Peyer's patch (tissue), 4 donors: ENCODE data around the gene RERE. TPM values are rescaled to one million over a fixed set of nuclear protein-coding genes. Genes with fewer than 3 reads are reported as not detected.

Source experiments
- DNase-seq, 3 donors: peaks; one replicate each; pipeline ENCODE4 v3.0.0-alpha.2; 2017 to 2019
- H3K27ac ChIP-seq, 4 donors: fragments of 200-600 bp; sonication (generic); one replicate each; pipeline ENCODE4 v1.5.1; 2016 to 2019
- H3K27me3 ChIP-seq, 2 donors: fragments of 200-600 bp; sonication (generic); one replicate each; pipeline ENCODE4 v1.5.1; 2019
- H3K36me3 ChIP-seq, 3 donors: fragments of 200-600 bp; sonication (generic); one replicate each; pipeline ENCODE4 v1.5.1; 2016 to 2019
- H3K4me1 ChIP-seq, 4 donors: fragments of 200-600 bp; sonication (generic); one replicate each; pipeline ENCODE4 v1.5.1; 2016 to 2019
- H3K4me3 ChIP-seq, 4 donors: fragments of 200-600 bp; sonication (generic); 1 replicate in 3 of 4; 2 replicates in 1 of 4; pipeline ENCODE4 v1.5.1; 2016 to 2019; ENCODE audit warnings: mild to moderate bottlenecking in 1 of 4
- H3K9me3 ChIP-seq, 4 donors: fragments of 200-600 bp; sonication (generic); one replicate each; pipeline ENCODE4 v1.5.1; 2016 to 2019; ENCODE audit warnings: mild to moderate bottlenecking in 1 of 4
- POLR2A ChIP-seq, 2 donors: fragments of 450-650 bp; IDR thresholded peaks; one replicate each; pipeline ENCODE4 v1.5.1; 2017; ENCODE audit warnings: antibody characterized with exemption in 2 of 2, mild to moderate bottlenecking in 2 of 2, moderate library complexity in 2 of 2
- total RNA-seq, 4 donors: library from RNA; depleted of rRNA; stranded (reverse); fragments of >200 nt; gene quantifications; one replicate each; pipeline ENCODE4 v1.1.0, GENCODE V29; 2016
- TF ChIP-seq, protein P1 (sequence below), 6 experiments: fragments of 450-650 bp in 4 of 6; fragments of 200-600 bp in 2 of 6; sonication (generic) in 1 of 6; IDR thresholded peaks; one replicate each; pipeline ENCODE4 v1.5.1; 2017 to 2019; ENCODE audit warnings: antibody characterized with exemption in 6 of 6, mild to moderate bottlenecking in 3 of 6, moderate library complexity in 1 of 6

The RERE gene
- total RNA-seq, 4 donors from 2014 or later, result 98.5 to 528 (median 110) TPM

DNA sequence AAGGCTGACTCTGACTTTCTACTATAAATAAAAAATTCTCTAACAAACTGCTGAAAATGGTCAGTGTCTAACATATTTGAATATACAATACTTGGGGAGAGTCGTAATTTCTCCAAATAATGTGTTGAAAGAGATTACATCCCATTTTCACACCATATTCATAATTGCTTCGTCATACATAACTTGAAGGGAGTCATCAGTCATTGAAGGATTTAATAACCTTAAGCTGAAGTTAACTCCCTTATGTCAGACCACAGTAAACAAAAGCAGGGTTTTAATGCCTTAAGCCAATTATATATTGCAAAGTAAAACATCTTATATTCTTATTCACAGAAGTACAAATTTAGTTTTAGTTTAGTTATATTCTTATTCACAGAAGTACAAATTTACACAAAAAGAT lies 129.9 kb downstream of the RERE start:
- no peaks in the 10 kb centered on the region for H3K9me3 ChIP-seq
- no peaks in the 10 kb centered on the region for H3K27me3 ChIP-seq
- H3K4me1 ChIP-seq, result peaks cover 0 to 8% (median 1%) of the 10 kb centered on the region in 4 donors
- DNase-seq, result no peak
- peak overlapping the region in 1 of 4 donors; percentile 14 for H3K27ac ChIP-seq
- TF ChIP-seq, protein P1, sequence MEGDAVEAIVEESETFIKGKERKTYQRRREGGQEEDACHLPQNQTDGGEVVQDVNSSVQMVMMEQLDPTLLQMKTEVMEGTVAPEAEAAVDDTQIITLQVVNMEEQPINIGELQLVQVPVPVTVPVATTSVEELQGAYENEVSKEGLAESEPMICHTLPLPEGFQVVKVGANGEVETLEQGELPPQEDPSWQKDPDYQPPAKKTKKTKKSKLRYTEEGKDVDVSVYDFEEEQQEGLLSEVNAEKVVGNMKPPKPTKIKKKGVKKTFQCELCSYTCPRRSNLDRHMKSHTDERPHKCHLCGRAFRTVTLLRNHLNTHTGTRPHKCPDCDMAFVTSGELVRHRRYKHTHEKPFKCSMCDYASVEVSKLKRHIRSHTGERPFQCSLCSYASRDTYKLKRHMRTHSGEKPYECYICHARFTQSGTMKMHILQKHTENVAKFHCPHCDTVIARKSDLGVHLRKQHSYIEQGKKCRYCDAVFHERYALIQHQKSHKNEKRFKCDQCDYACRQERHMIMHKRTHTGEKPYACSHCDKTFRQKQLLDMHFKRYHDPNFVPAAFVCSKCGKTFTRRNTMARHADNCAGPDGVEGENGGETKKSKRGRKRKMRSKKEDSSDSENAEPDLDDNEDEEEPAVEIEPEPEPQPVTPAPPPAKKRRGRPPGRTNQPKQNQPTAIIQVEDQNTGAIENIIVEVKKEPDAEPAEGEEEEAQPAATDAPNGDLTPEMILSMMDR (IDR thresholded peaks at IDR 0.05), result no peak
- TF ChIP-seq POLR2A (IDR thresholded peaks at IDR 0.05), result no peak
- no peak overlapping the region for H3K4me3 ChIP-seq
- H3K36me3 ChIP-seq, result no peaks in the 10 kb centered on the region

DNA sequence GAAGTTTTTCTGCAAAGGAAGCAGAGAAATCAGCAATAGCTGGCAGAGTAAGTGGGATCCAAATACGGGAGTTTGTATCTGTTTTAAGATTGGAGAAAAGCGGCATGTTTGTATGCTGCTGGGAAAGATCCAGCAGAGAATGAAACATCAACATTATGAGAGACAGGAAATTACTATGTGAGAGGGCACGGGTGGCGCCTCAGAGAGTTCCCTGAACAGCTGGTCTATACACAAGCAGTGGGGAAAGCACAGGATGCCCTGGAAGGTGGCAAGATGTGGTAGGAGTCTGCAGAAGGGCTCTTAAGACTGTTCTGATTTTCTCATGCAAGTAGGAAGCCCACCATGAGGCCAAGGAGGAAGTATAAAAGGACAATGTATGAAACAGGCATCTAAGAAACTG lies 130.4 kb downstream of the RERE start:
- no peak for DNase-seq
- H3K4me1 ChIP-seq, result peaks cover 0 to 9% (median 1%) of the 10 kb centered on the region in 4 donors
- TF ChIP-seq, protein P1 (IDR thresholded peaks at IDR 0.05), result no peak
- no peak for TF ChIP-seq POLR2A (IDR thresholded peaks at IDR 0.05)

DNA sequence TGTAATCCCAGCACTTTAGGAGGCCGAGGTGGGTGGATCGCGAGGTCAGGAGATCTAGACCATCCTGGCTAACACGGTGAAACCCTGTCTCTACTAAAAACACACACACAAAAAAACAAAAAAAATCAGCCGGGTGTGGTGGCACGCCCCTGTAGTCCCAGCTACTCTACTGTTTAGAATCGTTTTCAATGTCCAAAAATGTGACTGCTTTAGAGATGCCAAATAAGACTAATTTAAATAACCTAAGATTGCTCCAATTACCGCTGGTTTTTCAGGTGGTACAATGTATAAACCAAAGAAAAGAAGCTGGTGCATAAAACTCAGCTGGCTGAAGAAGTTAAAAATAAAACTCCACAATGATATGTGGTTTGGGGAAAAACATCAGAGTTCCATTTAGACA lies 132.0 kb downstream of the RERE start:
- peaks cover 0 to 22% (median 3%) of the 10 kb centered on the region in 4 donors for H3K4me1 ChIP-seq
- H3K27ac ChIP-seq, result no peak overlapping the region
- H3K4me3 ChIP-seq, result no peak overlapping the region
- no peak for TF ChIP-seq POLR2A (IDR thresholded peaks at IDR 0.05)
- TF ChIP-seq, protein P1 (IDR thresholded peaks at IDR 0.05), result no peak
- H3K27me3 ChIP-seq, result no peaks in the 10 kb centered on the region
- DNase-seq, result no peak
- no peaks in the 10 kb centered on the region for H3K36me3 ChIP-seq
- no peaks in the 10 kb centered on the region for H3K9me3 ChIP-seq

More for the DNA sequence above, 130.4 kb downstream of the RERE start:
- H3K36me3 ChIP-seq, result no peaks in the 10 kb centered on the region
- no peaks in the 10 kb centered on the region for H3K9me3 ChIP-seq
- H3K27ac ChIP-seq, result peak overlapping the region in 2 of 4 donors; percentile 14 to 34
- H3K4me3 ChIP-seq, result no peak overlapping the region
- H3K27me3 ChIP-seq, result no peaks in the 10 kb centered on the region

DNA sequence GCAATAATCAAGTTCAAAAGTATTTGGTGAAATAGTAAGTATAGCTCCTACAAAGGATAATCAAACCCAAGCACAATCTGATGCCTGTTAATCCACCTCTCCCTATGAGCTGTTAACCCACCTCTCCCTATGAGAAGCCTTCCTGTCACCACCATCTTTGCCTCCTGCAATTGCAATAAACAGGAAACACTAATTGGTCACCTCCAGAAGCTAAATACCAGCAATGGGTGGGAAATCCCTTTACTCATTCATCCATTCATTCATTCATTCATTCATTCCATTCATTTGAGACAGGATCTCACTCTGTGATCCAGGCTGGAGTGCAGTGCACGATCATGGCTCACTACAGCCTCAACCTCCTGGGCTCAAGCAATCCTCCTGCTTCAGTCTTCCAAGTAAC lies 132.8 kb downstream of the RERE start:
- Histone ChIP-seq H3K27ac (no peak overlapping the region), H3K9me3 (no peaks in the 10 kb centered on the region), H3K36me3 (no peaks in the 10 kb centered on the region), H3K4me1 (peaks cover 0 to 31% (median 1%) of the 10 kb centered on the region in 4 donors), H3K4me3 (no peak overlapping the region), H3K27me3 (no peaks in the 10 kb centered on the region)
- no peak for TF ChIP-seq POLR2A (IDR thresholded peaks at IDR 0.05)
- TF ChIP-seq, protein P1 (IDR thresholded peaks at IDR 0.05), result no peak
- no peak for DNase-seq

DNA sequence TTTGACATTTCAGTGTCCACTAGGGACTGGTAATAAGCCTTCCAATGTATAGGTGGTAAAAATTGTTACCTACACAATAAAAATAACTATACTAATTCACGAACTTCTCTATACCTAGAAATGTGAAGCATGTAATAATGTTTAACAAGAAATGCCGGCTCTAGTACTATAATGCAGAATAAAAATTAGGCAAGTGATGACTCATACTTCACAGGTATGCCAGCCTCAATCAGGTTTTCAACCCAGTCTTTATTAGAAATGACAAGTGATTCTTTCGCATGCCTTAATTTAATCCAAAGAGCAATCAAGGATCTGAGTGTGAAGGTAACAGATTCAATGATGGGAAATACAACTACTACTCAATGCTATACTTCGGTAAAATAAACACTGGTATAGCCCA lies 134.9 kb downstream of the RERE start:
- Histone ChIP-seq H3K4me1 (peaks cover 0 to 36% (median 1%) of the 10 kb centered on the region in 4 donors), H3K9me3 (no peaks in the 10 kb centered on the region), H3K27ac (no peak overlapping the region), H3K4me3 (no peak overlapping the region), H3K36me3 (no peaks in the 10 kb centered on the region), H3K27me3 (no peaks in the 10 kb centered on the region)
- TF ChIP-seq, protein P1 (IDR thresholded peaks at IDR 0.05), result no peak
- no peak for TF ChIP-seq POLR2A (IDR thresholded peaks at IDR 0.05)
- DNase-seq, result no peak

DNA sequence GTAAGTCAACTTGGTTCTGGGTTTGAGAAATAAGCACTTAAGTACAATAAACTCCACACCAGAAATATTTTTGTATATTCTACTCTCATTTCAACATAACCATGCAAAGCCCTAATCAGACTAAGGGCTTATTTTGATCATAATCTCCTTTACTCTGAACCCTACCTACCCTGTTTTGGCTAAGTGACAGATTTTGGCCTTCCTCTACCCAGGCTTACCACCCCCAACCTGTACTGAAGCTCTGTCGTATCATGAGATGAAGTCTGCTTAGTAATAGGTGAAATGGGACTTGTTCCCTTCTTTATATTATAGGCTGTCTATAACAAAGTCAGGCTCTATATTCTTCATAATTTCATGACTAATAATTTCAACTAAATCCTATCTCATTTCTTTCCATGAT lies 135.5 kb downstream of the RERE start:
- Histone ChIP-seq H3K36me3 (no peaks in the 10 kb centered on the region), H3K27ac (no peak overlapping the region), H3K27me3 (no peaks in the 10 kb centered on the region), H3K4me3 (no peak overlapping the region), H3K9me3 (no peaks in the 10 kb centered on the region), H3K4me1 (peaks cover 0 to 33% (median 1%) of the 10 kb centered on the region in 4 donors)
- no peak for TF ChIP-seq POLR2A (IDR thresholded peaks at IDR 0.05)
- TF ChIP-seq, protein P1 (IDR thresholded peaks at IDR 0.05), result no peak
- DNase-seq, result no peak
